ENCODE data around the gene MIER2.

- TF ChIP-seq ARNT (IDR thresholded peaks at IDR 0.05), result no peak
- TF ChIP-seq SP1 (IDR thresholded peaks at IDR 0.05), result no peak
- TF ChIP-seq HDGF (IDR thresholded peaks at IDR 0.05; ENCODE audit: borderline replicate concordance), result no peak
- no peak for TF ChIP-seq NFRKB (IDR thresholded peaks at IDR 0.05)
- no peak for TF ChIP-seq SUZ12 (IDR thresholded peaks at IDR 0.05)
- TF ChIP-seq LEF1 (IDR thresholded peaks at IDR 0.05; ENCODE audit: borderline replicate concordance), result no peak
Measured at GRCh38 chr19:306151-306900, 38.3 kb downstream of the MIER2 start.
